Lower lobe of right lung (tissue), 2 donors: Measurements from ENCODE around the gene DLX2. TPM values are rescaled to one million over a fixed set of nuclear protein-coding genes. Genes with fewer than 3 reads are reported as not detected.
A peak's percentile ranks its signal among the peaks of the same experiment; 100 is the strongest.

Experiments used
- ATAC-seq, 2 donors: fragments of 200-7000 bp; cut with Tn5 transposase; one replicate each; pipeline ENCODE4 v1.9.1; 2020 to 2022; ENCODE audit warnings: mild to moderate bottlenecking in 2 of 2, moderate library complexity in 2 of 2
- DNase-seq: peaks from one replicate; pipeline ENCODE4 v3.0.0-alpha.2; 2020
- H3K27ac ChIP-seq: fragments of 200-600 bp; one replicate; pipeline ENCODE4 v1.8.0; 2022
- H3K27me3 ChIP-seq: fragments of 200-600 bp; one replicate; pipeline ENCODE4 v1.8.0; 2022; ENCODE audit warnings: low read depth
- H3K36me3 ChIP-seq: fragments of 200-600 bp; one replicate; pipeline ENCODE4 v1.8.0; 2022; ENCODE audit warnings: mild to moderate bottlenecking
- H3K4me1 ChIP-seq: fragments of 200-600 bp; one replicate; pipeline ENCODE4 v1.8.0; 2022
- H3K4me3 ChIP-seq: fragments of 200-600 bp; one replicate; pipeline ENCODE4 v1.8.0; 2022; ENCODE audit warnings: mild to moderate bottlenecking
- H3K9me3 ChIP-seq: fragments of 200-600 bp; one replicate; pipeline ENCODE4 v1.8.0; 2022
- intact Hi-C: fragments of 100-400 bp; cut with DNase I; formaldehyde crosslinking; loops from one replicate; pipeline ENCODE4 v1.11.0; 2022
- total RNA-seq: library from RNA; stranded (reverse); fragmentation: NEBNext Ultra II Directional; extraction: Animal tissue kit (Norgen Biotek cat#: 25700); gene quantifications from one replicate; pipeline ENCODE4 v1.2.1, GENCODE V29; 2021
- TF ChIP-seq, protein P1 (sequence below): fragments of 200-600 bp; IDR thresholded peaks from one replicate; pipeline ENCODE4 v1.8.0; 2022; ENCODE audit warnings: antibody characterized with exemption, mild to moderate bottlenecking
- donor health status: DM: no; HTN: yes; CAD: no; lungs with severe emphysema.

The DLX2 gene
- total RNA-seq, 1 donor from 2014 or later, result not detected

DNA sequence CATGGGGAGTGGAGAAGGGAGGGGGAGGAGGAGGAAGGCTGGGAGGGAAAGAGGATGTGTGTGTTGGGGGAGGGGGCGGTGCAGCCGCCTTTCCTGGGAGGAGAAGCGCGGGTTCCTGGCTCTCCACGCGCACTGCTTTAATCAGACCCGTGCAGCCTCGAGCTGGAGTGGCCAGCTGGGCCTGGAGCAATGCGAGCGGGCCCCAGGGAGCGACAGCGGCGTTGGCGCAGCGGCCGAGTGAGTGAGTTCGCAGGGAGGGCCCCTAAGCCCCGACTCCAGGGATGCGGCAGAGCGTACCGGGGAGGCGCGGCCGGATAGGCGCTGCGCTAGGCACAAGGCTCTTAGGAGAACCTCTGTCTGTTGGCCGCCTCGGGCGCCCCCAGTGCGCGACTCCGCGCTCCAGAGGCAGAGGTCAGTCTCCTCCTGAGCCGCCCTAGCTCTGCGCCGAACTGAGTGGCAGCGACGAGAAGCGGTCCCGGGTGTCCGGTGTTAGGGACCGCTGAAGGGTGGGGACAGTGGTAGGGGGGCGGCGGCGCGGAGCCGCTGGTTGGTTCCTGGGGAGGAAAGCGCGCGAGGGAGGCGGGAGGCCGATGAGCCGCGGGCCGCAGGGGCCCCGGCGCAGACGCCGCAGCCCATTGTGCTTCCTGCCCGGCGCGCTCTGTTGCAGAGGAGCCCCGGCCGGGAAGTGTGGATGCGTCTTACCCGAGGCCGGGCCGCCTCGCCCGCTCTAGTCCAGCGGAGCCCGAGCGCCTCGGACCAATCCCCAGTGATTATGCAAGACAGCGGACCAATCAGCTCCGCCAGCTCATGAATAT lies 17.8 kb downstream of the DLX2 start:
- Histone ChIP-seq H3K9me3 (no peaks in the 10 kb centered on the region), H3K27ac (no peak overlapping the region), H3K36me3 (no peaks in the 10 kb centered on the region), H3K27me3 (peaks cover 100% of the 10 kb centered on the region), H3K4me3 (peak overlapping the region; percentile 52), H3K4me1 (peaks cover 46% of the 10 kb centered on the region)
- ATAC-seq (peak; percentile 77 to 78), DNase-seq (peak; percentile 70)
- TF ChIP-seq, protein P1, sequence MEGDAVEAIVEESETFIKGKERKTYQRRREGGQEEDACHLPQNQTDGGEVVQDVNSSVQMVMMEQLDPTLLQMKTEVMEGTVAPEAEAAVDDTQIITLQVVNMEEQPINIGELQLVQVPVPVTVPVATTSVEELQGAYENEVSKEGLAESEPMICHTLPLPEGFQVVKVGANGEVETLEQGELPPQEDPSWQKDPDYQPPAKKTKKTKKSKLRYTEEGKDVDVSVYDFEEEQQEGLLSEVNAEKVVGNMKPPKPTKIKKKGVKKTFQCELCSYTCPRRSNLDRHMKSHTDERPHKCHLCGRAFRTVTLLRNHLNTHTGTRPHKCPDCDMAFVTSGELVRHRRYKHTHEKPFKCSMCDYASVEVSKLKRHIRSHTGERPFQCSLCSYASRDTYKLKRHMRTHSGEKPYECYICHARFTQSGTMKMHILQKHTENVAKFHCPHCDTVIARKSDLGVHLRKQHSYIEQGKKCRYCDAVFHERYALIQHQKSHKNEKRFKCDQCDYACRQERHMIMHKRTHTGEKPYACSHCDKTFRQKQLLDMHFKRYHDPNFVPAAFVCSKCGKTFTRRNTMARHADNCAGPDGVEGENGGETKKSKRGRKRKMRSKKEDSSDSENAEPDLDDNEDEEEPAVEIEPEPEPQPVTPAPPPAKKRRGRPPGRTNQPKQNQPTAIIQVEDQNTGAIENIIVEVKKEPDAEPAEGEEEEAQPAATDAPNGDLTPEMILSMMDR, result no peak
- intact Hi-C loops, result no loop called here

DNA sequence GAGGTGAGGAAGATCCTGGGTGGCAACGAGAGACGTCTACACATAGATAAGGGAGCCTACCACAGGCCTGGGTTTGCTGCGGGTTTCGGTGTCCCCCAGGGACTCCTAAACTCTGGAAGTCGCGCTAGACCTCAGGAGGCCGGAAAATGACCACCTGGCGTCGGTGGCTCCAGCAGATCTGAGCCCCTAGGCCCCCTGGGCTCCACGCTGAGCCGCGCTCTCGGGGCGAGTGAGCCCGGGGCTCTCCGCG lies 18.4 kb downstream of the DLX2 start:
- Histone ChIP-seq H3K27ac (no peak overlapping the region), H3K4me1 (peaks cover 46% of the 10 kb centered on the region), H3K27me3 (peaks cover 100% of the 10 kb centered on the region), H3K9me3 (no peaks in the 10 kb centered on the region), H3K4me3 (peak overlapping the region; percentile 52), H3K36me3 (no peaks in the 10 kb centered on the region)
- TF ChIP-seq, protein P1, result no peak
- ATAC-seq, result no peak
- intact Hi-C loops, result no loop called here
- DNase-seq, result no peak

DNA sequence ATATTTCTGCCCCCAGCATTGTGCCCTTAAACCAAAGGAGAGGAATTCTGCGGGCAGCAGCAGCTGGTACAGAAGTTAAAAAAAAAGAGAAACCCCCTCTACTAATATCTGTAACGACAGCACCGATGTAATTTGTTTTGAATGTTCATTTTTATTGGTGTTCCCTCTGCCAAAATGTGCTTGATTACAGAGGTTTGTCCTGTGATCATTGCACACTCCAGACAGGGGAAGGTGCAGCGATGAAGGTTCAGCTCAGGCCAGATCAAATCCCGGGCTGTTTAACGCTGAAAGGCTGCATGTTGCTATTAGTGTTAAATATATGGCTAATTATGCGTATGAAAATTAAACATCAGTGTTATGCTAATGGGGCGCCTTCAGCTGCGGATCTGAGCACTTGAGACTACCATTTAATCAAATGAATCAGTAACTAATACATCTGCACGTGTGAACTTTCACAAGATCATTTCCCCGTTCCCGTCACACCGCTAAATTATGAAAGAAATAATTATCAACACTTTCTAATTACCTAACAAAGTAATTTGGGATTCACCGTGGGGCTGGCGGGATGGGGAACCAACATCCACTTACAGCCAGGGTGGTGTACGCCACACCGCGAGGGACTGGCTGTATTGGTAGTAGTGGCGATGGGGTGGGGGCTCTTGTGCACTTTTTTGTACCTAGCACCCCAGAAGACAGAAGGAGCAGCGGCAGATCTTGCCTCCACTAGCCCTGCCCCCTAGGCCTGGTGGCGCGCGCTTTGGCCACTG lies 18.9 kb downstream of the DLX2 start:
- Histone ChIP-seq H3K27ac (no peak overlapping the region), H3K4me3 (peak overlapping the region; percentile 52), H3K4me1 (peaks cover 46% of the 10 kb centered on the region), H3K9me3 (no peaks in the 10 kb centered on the region), H3K36me3 (no peaks in the 10 kb centered on the region), H3K27me3 (peaks cover 100% of the 10 kb centered on the region)
- ATAC-seq (no peak), DNase-seq (no peak)
- TF ChIP-seq, protein P1, result no peak
- intact Hi-C loops, result no loop called here

DNA sequence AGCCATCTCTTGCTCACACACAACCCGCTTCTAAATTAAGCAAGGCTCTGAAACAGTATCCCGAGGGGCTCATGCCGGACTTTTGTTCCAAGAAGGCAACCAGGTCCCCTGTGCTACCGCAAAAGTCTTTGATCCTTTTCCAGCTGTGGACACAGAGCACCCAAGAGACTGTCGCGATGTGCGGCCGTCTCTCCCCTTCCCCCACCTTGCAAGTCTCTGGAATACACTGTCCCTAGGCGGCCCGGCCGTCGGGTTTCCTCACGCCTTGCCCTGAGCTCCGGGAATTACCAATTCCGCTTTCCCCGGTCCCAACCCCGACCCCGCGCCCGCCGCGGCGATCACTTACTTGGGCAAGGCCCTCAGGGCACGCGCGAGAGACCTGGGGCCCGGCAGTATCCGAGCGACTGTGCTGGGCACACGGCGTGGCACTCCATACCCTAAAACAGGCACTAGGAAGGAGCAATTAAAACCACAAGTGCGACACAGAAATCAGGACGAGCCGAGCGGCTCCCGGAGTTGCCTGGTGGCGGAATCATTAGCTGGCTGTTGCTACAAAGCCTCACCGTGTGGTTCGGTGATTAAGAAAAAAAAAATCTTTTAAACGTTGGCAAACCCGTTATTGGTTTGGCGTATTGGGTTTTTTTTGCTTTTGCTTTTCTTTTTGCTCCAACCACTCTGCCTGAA lies 19.6 kb downstream of the DLX2 start:
- Histone ChIP-seq H3K4me3 (no peak overlapping the region), H3K4me1 (peaks cover 46% of the 10 kb centered on the region), H3K27ac (no peak overlapping the region), H3K27me3 (peaks cover 100% of the 10 kb centered on the region), H3K9me3 (no peaks in the 10 kb centered on the region), H3K36me3 (no peaks in the 10 kb centered on the region)
- ATAC-seq (no peak), DNase-seq (no peak)
- intact Hi-C loops, result no loop called here
- TF ChIP-seq, protein P1, result no peak

DNA sequence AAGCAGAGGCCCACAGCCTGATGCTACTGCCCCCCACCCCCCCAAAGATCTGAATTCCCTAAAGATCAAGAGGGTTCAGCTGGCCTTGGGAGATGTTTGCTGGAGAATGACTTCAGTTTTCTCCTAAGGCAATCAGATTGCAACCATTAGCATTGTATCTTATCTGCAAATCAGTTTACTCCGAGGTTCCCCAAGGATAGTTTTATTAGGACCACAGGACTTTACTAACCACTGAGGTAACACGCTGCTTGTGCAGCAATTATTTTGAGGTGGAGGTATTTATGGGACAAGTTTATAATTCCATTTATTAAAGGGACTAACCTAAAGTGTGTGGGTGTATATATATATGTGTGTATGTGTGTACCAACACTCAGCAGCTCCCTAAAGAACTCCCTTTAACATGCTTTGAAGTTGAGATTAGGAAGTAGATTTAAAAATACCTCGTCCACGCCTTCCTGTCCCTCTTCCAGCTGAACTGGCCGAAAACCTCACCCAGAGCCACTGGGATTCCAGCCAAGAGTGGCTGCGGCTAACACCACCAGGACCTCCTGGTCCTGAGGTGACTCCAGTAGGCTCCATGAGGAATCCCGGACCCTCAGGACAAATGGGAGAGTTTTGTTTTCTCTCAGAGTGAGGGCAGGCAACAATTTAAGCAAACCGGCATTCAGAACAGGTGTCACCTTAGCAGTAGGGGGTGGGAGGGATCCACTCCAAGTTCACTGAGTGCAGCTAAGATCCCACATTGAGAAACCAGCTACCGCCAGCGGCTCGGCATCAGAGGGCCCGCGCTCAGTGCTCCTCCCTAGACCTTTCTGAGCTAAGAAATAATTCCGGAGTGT lies 20.4 kb downstream of the DLX2 start:
- Histone ChIP-seq H3K27ac (no peak overlapping the region), H3K36me3 (no peaks in the 10 kb centered on the region), H3K4me1 (peaks cover 46% of the 10 kb centered on the region), H3K27me3 (peaks cover 93% of the 10 kb centered on the region), H3K4me3 (no peak overlapping the region), H3K9me3 (no peaks in the 10 kb centered on the region)
- no peak for DNase-seq
- intact Hi-C loops, result no loop called here
- ATAC-seq, result no peak
- TF ChIP-seq, protein P1, result no peak
